Left ventricle myocardium inferior (tissue), 1 donor: ENCODE measurements around the gene TPD52L2. TPM values are rescaled to one million over a fixed set of nuclear protein-coding genes. Genes with fewer than 3 reads are reported as not detected.

Experiments
- DNase-seq: peaks from one replicate; pipeline ENCODE4 v3.0.0-alpha.2; 2020
- H3K27ac ChIP-seq: fragments of 200-600 bp; replicated peaks from 2 replicates; pipeline ENCODE4 v1.8.0; 2021
- H3K27me3 ChIP-seq: fragments of 200-600 bp; 2 replicates; pipeline ENCODE4 v1.8.0; 2021; ENCODE audit warnings: low read depth
- H3K36me3 ChIP-seq: fragments of 200-600 bp; 2 replicates; pipeline ENCODE4 v1.8.0; 2021
- H3K4me1 ChIP-seq: fragments of 200-600 bp; 2 replicates; pipeline ENCODE4 v1.8.0; 2021
- H3K4me3 ChIP-seq: fragments of 200-600 bp; 2 replicates; pipeline ENCODE4 v1.8.0; 2021; ENCODE audit warnings: mild to moderate bottlenecking, moderate library complexity
- H3K9me3 ChIP-seq: fragments of 200-600 bp; replicated peaks from 2 replicates; pipeline ENCODE4 v1.8.0; 2021
- CTCF ChIP-seq: fragments of 200-600 bp; IDR thresholded peaks from 2 replicates; pipeline ENCODE4 v1.8.0; 2021; ENCODE audit warnings: antibody characterized with exemption, mild to moderate bottlenecking, borderline replicate concordance
- intact Hi-C: fragments of 100-400 bp; cut with micrococcal nuclease; formaldehyde crosslinking; loops from one replicate; pipeline ENCODE4 v1.11.0; 2022
- total RNA-seq: library from RNA; stranded (reverse); fragmentation: NEBNext Ultra II Directional; extraction: Animal tissue kit (Norgen Biotek cat#: 25700); gene quantifications from one replicate; pipeline ENCODE4 v1.2.1, GENCODE V29; 2021
- donor health status: DM: no; HTN: yes; CAD: no; lungs with severe emphysema.

TPD52L2 gene
- total RNA-seq, 1 donor from 2014 or later: 72.0 TPM

DNA sequence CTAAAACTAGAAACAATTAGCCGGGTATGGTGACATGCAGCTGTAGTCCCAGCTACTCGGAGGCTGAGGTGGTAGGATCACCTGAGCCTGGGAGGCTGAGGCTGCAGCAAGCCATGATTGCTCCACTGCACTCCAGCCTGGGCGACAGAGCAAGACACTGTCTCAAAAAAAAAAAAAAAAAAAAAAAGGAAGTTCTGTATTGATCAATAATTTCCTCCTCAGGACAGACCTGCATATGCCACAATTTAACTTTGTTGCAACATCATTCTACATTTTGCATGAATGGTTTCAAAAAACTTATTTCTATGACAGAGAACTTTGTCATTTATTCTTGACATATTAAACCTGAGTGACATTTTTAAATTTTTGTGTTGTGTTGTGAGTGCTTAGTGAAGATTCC, 35.3 kb downstream of the TPD52L2 start:
- Histone ChIP-seq H3K27me3 (no peaks in the 10 kb centered on the region), H3K27ac (peak overlapping the region; percentile 40), H3K4me1 (peaks cover 89% of the 10 kb centered on the region), H3K36me3 (no peaks in the 10 kb centered on the region), H3K9me3 (no peaks in the 10 kb centered on the region), H3K4me3 (no peak overlapping the region)
- no peak for DNase-seq
- intact Hi-C loops: no loop called here
- no peak for TF ChIP-seq CTCF

- no peaks in the 10 kb centered on the region for H3K36me3 ChIP-seq
- TF ChIP-seq CTCF: no peak
- H3K9me3 ChIP-seq: no peaks in the 10 kb centered on the region
- H3K4me3 ChIP-seq: no peak overlapping the region
- intact Hi-C loops: no loop called here
- H3K4me1 ChIP-seq: peaks cover 76% of the 10 kb centered on the region
- no peaks in the 10 kb centered on the region for H3K27me3 ChIP-seq
- no peak for DNase-seq
- no peak overlapping the region for H3K27ac ChIP-seq
These were observed 38.9 kb downstream of the TPD52L2 start for GRCh38 chr20:63903796-63904561.

GRCh38 chr20:63908008-63908682, 43.1 kb downstream of the TPD52L2 start:
- H3K4me3 ChIP-seq: no peak overlapping the region
- peaks cover 76% of the 10 kb centered on the region for H3K4me1 ChIP-seq
- H3K27me3 ChIP-seq: no peaks in the 10 kb centered on the region
- TF ChIP-seq CTCF: no peak
- H3K36me3 ChIP-seq: no peaks in the 10 kb centered on the region
- no peak for DNase-seq
- no peak overlapping the region for H3K27ac ChIP-seq
- no peaks in the 10 kb centered on the region for H3K9me3 ChIP-seq
- intact Hi-C loops: no loop called here

DNA sequence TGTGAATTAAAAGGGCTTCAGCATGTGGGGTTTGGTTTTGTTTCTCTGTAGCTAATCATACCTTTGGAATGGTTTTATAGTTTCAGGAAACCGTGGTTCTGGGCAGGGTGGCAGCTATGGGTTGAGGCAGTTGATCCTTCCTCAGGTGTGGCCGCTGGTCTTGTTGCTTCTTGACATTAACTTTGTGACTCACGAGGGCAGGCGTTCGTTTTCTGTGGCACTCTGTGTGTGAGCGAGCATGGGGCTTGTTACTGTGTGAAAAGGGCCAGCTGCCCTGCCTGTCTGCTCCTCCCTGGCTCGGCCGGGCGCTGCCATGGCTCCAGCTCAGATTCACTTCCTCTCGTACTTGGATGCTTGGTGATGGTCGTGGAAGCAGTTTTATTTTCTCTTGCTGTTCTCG, 46.1 kb downstream of the TPD52L2 start:
- DNase-seq: no peak
- Histone ChIP-seq H3K27ac (peak overlapping the region; percentile 8), H3K36me3 (no peaks in the 10 kb centered on the region), H3K27me3 (no peaks in the 10 kb centered on the region), H3K9me3 (peaks cover 2% of the 10 kb centered on the region), H3K4me1 (peaks cover 78% of the 10 kb centered on the region), H3K4me3 (no peak overlapping the region)
- intact Hi-C loops: no loop called here
- TF ChIP-seq CTCF: no peak

GRCh38 chr20:63913768-63914167, 48.7 kb downstream of the TPD52L2 start:
- Histone ChIP-seq H3K4me3 (no peak overlapping the region), H3K4me1 (peaks cover 62% of the 10 kb centered on the region), H3K36me3 (no peaks in the 10 kb centered on the region), H3K9me3 (peaks cover 9% of the 10 kb centered on the region), H3K27me3 (no peaks in the 10 kb centered on the region), H3K27ac (no peak overlapping the region)
- no peak for TF ChIP-seq CTCF
- intact Hi-C loops: no loop called here
- no peak for DNase-seq
